NT2/D1 (cell line): Measurements from ENCODE around the gene ITSN1.

Experiments used
- DNase-seq: peaks from one replicate; pipeline ENCODE4 v3.0.0-alpha.2; 2011; ENCODE audit warnings: low read depth, low spot score
- H3K27me3 ChIP-seq: 2 replicates; pipeline ENCODE4 v1.6.0; 2011; ENCODE audit warnings: mild to moderate bottlenecking; ENCODE audit not compliant: insufficient read length, insufficient read depth
- H3K36me3 ChIP-seq: 2 replicates; pipeline ENCODE4 v1.6.1; 2011; ENCODE audit warnings: mild to moderate bottlenecking, low read length, mixed read lengths; ENCODE audit not compliant: insufficient read depth, insufficient read length
- H3K4me1 ChIP-seq: 2 replicates; pipeline ENCODE4 v1.5.1; 2011; ENCODE audit not compliant: insufficient read depth, insufficient read length
- H3K4me3 ChIP-seq: 2 replicates; pipeline ENCODE4 v1.5.1; 2011; ENCODE audit warnings: low read depth; ENCODE audit not compliant: insufficient read length
- H3K9ac ChIP-seq: 2 replicates; pipeline ENCODE4 v1.6.0; 2011; ENCODE audit warnings: low read depth; ENCODE audit not compliant: insufficient read length
- H3K9me3 ChIP-seq: 2 replicates; pipeline ENCODE4 v1.5.1; 2011; ENCODE audit warnings: mild to moderate bottlenecking, low read length; ENCODE audit not compliant: insufficient read depth
- SUZ12 ChIP-seq: IDR thresholded peaks from 2 replicates; pipeline ENCODE4 v1.6.1; 2011; ENCODE audit not compliant: insufficient read length, insufficient read depth; ENCODE audit errors: extremely low read depth
- YY1 ChIP-seq: IDR thresholded peaks from 2 replicates; pipeline ENCODE4 v1.6.1; 2011; ENCODE audit not compliant: insufficient read length, insufficient read depth
- ZNF274 ChIP-seq: IDR thresholded peaks from 2 replicates; pipeline ENCODE4 v1.6.1; 2011; ENCODE audit warnings: mild to moderate bottlenecking, low read depth, low read length

Gene ITSN1

GRCh38 chr21:33820798-33821197 is 178.5 kb downstream of the ITSN1 start:
- DNase-seq, result no peak
- Histone ChIP-seq H3K27me3 (no peaks in the 10 kb centered on the region), H3K9ac (no peak overlapping the region), H3K9me3 (no peaks in the 10 kb centered on the region), H3K4me3 (no peak overlapping the region), H3K4me1 (no peaks in the 10 kb centered on the region), H3K36me3 (peaks cover 72% of the 10 kb centered on the region)
- TF ChIP-seq SUZ12, result no peak
- TF ChIP-seq ZNF274, result no peak
- TF ChIP-seq YY1, result no peak

GRCh38 chr21:33821503-33822322 is 179.4 kb downstream of the ITSN1 start:
- no peak for DNase-seq
- Histone ChIP-seq H3K36me3 (peaks cover 69% of the 10 kb centered on the region), H3K4me1 (no peaks in the 10 kb centered on the region), H3K9me3 (no peaks in the 10 kb centered on the region), H3K9ac (no peak overlapping the region), H3K4me3 (no peak overlapping the region), H3K27me3 (no peaks in the 10 kb centered on the region)
- TF ChIP-seq SUZ12 (no peak), ZNF274 (no peak), YY1 (no peak)

DNA sequence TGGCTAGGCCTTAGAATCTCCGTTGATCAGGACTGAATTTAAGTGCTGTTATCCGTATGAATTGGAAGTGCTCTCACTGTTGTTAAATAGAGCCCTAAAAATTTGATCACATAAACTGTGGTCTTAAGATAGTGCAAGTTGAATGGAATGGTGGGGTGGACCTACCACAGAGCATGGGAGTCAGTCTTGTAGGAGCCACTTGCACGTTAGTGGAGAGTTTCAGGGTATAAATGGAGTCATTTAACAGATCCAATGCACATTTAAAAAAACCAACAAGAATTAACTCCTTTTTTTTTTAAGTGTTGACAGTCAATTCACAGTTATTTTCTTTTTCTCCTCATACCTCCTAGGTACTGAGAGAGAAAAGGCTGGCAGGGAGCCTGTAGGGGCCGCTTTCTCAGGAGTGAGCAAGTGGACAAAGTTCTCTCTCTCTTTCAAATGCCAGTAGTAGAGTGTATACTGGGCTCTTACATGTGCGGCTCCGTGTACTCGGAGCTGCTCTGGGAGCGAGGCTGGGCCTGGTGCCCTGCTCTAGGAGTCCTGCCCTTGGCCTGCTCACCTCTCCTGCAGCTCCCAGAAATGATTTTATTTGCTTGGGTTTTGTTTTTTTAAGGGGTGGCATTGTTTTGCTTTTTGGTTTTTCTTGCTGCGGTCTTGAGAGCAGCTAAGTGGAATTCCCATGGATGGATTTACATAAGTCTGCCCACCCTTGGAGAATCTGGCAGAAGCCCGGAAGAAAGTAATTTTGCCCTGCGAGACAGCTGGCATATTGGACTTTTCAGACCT is 182.0 kb downstream of the ITSN1 start:
- Histone ChIP-seq H3K4me1 (no peaks in the 10 kb centered on the region), H3K9me3 (peaks cover 16% of the 10 kb centered on the region), H3K4me3 (no peak overlapping the region), H3K27me3 (no peaks in the 10 kb centered on the region), H3K36me3 (peaks cover 64% of the 10 kb centered on the region), H3K9ac (no peak overlapping the region)
- no peak for TF ChIP-seq ZNF274
- TF ChIP-seq SUZ12, result no peak
- TF ChIP-seq YY1, result no peak
- no peak for DNase-seq

DNA sequence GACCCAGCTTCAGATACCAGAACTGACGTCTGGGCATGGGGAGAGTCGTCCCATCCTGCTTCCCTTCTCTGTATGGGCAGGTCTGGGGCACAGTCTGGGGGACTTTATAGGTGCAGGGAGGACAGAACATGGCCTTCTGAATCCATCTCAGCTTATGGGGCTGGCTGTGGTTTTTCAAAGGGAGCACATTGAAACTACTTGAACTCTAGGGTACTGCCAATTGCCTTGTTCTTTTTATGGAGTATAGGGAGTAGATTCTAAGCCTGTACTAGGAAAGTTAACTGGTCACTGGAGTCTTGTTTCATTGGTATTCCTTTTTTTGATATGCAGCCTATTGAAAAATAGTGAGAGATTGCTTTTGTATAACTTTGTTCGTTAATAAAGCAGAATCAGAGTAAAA is 183.1 kb downstream of the ITSN1 start:
- Histone ChIP-seq H3K9ac (no peak overlapping the region), H3K4me3 (no peak overlapping the region), H3K36me3 (peaks cover 68% of the 10 kb centered on the region), H3K9me3 (peaks cover 24% of the 10 kb centered on the region), H3K4me1 (no peaks in the 10 kb centered on the region), H3K27me3 (no peaks in the 10 kb centered on the region)
- TF ChIP-seq YY1, result no peak
- TF ChIP-seq SUZ12, result no peak
- TF ChIP-seq ZNF274, result no peak
- no peak for DNase-seq

DNA sequence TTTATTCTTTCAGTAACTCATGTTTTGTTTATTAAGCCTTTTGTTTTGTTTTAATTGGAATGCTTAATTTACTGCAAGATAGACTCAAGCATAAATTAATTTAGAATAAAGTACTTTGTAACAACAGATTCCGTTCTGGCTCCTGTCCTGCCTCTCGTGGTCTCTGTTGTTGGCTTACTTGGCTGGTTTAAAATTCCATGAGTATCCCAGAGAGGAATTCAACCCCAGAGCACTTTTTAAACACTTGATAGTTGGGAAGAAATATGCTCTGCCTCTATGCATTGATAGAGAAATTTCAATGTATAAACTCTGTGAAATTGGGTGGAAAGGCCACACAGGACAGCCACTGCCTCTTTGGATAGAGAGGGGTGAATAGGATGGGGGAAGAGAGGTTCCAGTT is 183.6 kb downstream of the ITSN1 start:
- Histone ChIP-seq H3K36me3 (peaks cover 66% of the 10 kb centered on the region), H3K4me1 (no peaks in the 10 kb centered on the region), H3K9me3 (peaks cover 24% of the 10 kb centered on the region), H3K4me3 (no peak overlapping the region), H3K27me3 (no peaks in the 10 kb centered on the region), H3K9ac (no peak overlapping the region)
- TF ChIP-seq ZNF274, result no peak
- no peak for TF ChIP-seq SUZ12
- no peak for TF ChIP-seq YY1
- no peak for DNase-seq

- Histone ChIP-seq H3K27me3 (no peaks in the 10 kb centered on the region), H3K9me3 (peaks cover 24% of the 10 kb centered on the region), H3K9ac (no peak overlapping the region), H3K4me1 (no peaks in the 10 kb centered on the region), H3K36me3 (peaks cover 75% of the 10 kb centered on the region), H3K4me3 (no peak overlapping the region)
- TF ChIP-seq SUZ12 (no peak), YY1 (no peak), ZNF274 (no peak)
- DNase-seq, result no peak
Measured at GRCh38 chr21:33828083-33828482, 185.8 kb downstream of the ITSN1 start.

GRCh38 chr21:33828577-33828976 is 186.3 kb downstream of the ITSN1 start:
- H3K27me3 ChIP-seq, result no peaks in the 10 kb centered on the region
- no peaks in the 10 kb centered on the region for H3K4me1 ChIP-seq
- no peak for DNase-seq
- TF ChIP-seq YY1 (no peak), ZNF274 (no peak), SUZ12 (no peak)
- H3K4me3 ChIP-seq, result no peak overlapping the region
- peaks cover 73% of the 10 kb centered on the region for H3K36me3 ChIP-seq
- peaks cover 24% of the 10 kb centered on the region for H3K9me3 ChIP-seq
- no peak overlapping the region for H3K9ac ChIP-seq
